ENCODE results near the gene EPHA2. TPM values are rescaled to one million over a fixed set of nuclear protein-coding genes. Genes with fewer than 3 reads are reported as not detected.

The EPHA2 gene
- total RNA-seq, 1 experiment from 2014 or later: 248 TPM

- peaks cover 34% of the 10 kb centered on the region for H3K4me1 Mint-ChIP-seq (ENCODE audit: insufficient read depth, unreplicated experiment)
- intact Hi-C loops (cut with micrococcal nuclease): loop anchor here (5.0 to 10.0 kb wide), 2 partner anchors 32 to 95 kb away; no protein-coding TSS in a partner anchor
Observed at GRCh38 chr1:16149702-16150488, 6.0 kb downstream of the EPHA2 start.

GRCh38 chr1:16149146-16149545 lies 6.7 kb downstream of the EPHA2 start:
- Mint-ChIP-seq H3K27ac (ENCODE audit: low read depth, unreplicated experiment) (no peak overlapping the region), H3K36me3 (ENCODE audit: insufficient read depth, unreplicated experiment) (peaks cover 74% of the 10 kb centered on the region), H3K4me1 (ENCODE audit: insufficient read depth, unreplicated experiment) (peaks cover 41% of the 10 kb centered on the region), H3K9me3 (ENCODE audit: unreplicated experiment) (no peaks in the 10 kb centered on the region), H3K27me3 (ENCODE audit: insufficient read depth, unreplicated experiment) (no peaks in the 10 kb centered on the region), H3K4me3 (ENCODE audit: unreplicated experiment) (no peak overlapping the region)
- intact Hi-C loops (cut with micrococcal nuclease): loop anchor here (5.0 to 10.0 kb wide), 2 partner anchors 33 to 96 kb away; no protein-coding TSS in a partner anchor
- TF ChIP-seq, protein P1, sequence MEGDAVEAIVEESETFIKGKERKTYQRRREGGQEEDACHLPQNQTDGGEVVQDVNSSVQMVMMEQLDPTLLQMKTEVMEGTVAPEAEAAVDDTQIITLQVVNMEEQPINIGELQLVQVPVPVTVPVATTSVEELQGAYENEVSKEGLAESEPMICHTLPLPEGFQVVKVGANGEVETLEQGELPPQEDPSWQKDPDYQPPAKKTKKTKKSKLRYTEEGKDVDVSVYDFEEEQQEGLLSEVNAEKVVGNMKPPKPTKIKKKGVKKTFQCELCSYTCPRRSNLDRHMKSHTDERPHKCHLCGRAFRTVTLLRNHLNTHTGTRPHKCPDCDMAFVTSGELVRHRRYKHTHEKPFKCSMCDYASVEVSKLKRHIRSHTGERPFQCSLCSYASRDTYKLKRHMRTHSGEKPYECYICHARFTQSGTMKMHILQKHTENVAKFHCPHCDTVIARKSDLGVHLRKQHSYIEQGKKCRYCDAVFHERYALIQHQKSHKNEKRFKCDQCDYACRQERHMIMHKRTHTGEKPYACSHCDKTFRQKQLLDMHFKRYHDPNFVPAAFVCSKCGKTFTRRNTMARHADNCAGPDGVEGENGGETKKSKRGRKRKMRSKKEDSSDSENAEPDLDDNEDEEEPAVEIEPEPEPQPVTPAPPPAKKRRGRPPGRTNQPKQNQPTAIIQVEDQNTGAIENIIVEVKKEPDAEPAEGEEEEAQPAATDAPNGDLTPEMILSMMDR (IDR thresholded peaks at IDR 0.05; ENCODE audit: unreplicated experiment): no peak
- no peak for DNase-seq (ENCODE audit: unreplicated experiment)
- BruUV-seq (replicated peaks): no TSS peak
- ChIA-PET POLR2A (interaction anchor here (0.6 to 6.7 kb wide), 3 partner anchors 7 to 26 kb away, joined by 3 to 112 read pairs (median 53); partner anchors contain the start of gene EPHA2), CTCF (interaction anchor here (15.2 kb wide), 1 partner anchor 69 kb away, joined by 156 read pairs; no protein-coding TSS in a partner anchor)

More at GRCh38 chr1:16149702-16150488, 6.0 kb downstream of the EPHA2 start:
- Mint-ChIP-seq H3K27me3 (ENCODE audit: insufficient read depth, unreplicated experiment) (no peaks in the 10 kb centered on the region), H3K4me3 (ENCODE audit: unreplicated experiment) (no peak overlapping the region), H3K36me3 (ENCODE audit: insufficient read depth, unreplicated experiment) (peaks cover 72% of the 10 kb centered on the region), H3K9me3 (ENCODE audit: unreplicated experiment) (no peaks in the 10 kb centered on the region), H3K27ac (ENCODE audit: low read depth, unreplicated experiment) (no peak overlapping the region)
- POLR2A ChIA-PET: interaction anchor here (0.6 to 6.7 kb wide), 7 partner anchors 9 to 195 kb away, joined by 3 to 53 read pairs (median 7); no protein-coding TSS in a partner anchor
- TF ChIP-seq, protein P1 (IDR thresholded peaks at IDR 0.05; ENCODE audit: unreplicated experiment): no peak
- no peak for DNase-seq (ENCODE audit: unreplicated experiment)
- CTCF ChIA-PET: interaction anchor here (15.2 kb wide), 1 partner anchor 69 kb away, joined by 156 read pairs; no protein-coding TSS in a partner anchor
- no TSS peak for BruUV-seq (replicated peaks)

DNA sequence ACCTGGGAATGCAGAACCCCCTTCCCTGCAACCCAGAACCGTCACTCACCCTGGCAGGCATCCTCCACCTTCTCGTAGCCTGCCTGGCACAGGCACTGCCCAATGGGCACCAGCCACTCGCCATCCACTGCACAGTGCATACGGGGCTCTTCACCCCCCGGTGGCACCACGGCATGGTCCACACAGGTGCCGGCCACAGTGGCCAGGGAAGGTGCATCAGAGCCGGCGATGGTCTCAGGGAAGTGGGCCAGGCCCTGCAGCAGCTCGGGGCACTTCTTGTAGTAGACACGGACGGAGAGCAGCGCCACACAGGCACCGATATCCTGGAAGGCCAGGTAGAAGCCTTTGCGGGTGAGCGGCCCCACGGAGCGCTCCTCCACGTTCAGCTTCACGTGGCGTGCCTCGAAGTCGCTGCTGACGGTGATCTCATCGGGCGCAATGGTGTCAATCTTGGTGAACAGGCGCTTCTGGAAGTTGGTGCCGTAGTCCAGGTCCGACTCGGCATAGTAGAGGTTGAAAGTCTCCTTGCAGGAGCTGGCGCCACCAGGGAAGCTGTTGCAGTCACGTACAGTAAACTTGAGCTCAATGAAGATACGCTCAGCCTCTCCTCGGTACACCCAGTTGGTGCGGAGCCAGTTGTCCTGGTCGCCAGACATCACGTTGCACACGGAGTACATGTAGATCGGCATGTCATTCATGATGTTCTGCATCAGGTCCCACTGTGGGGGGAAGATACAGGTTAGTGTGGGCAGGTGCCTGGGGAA lies 7.4 kb downstream of the EPHA2 start:
- no peak for DNase-seq (ENCODE audit: unreplicated experiment)
- H3K27ac Mint-ChIP-seq (ENCODE audit: low read depth, unreplicated experiment): no peak overlapping the region
- TF ChIP-seq, protein P1 (IDR thresholded peaks at IDR 0.05; ENCODE audit: unreplicated experiment): no peak
- BruUV-seq (replicated peaks): TSS peak; percentile 0
- H3K27me3 Mint-ChIP-seq (ENCODE audit: insufficient read depth, unreplicated experiment): no peaks in the 10 kb centered on the region
- H3K4me3 Mint-ChIP-seq (ENCODE audit: unreplicated experiment): no peak overlapping the region
- intact Hi-C loops (cut with micrococcal nuclease): loop anchor here (5.0 to 10.0 kb wide), 2 partner anchors 34 to 96 kb away; no protein-coding TSS in a partner anchor
- no peaks in the 10 kb centered on the region for H3K9me3 Mint-ChIP-seq (ENCODE audit: unreplicated experiment)
- peaks cover 79% of the 10 kb centered on the region for H3K36me3 Mint-ChIP-seq (ENCODE audit: insufficient read depth, unreplicated experiment)
- CTCF ChIA-PET: interaction anchor here (15.2 kb wide), 1 partner anchor 68 kb away, joined by 156 read pairs; no protein-coding TSS in a partner anchor
- H3K4me1 Mint-ChIP-seq (ENCODE audit: insufficient read depth, unreplicated experiment): peaks cover 47% of the 10 kb centered on the region
- POLR2A ChIA-PET: interaction anchor here (0.6 to 6.7 kb wide), 5 partner anchors 7 to 88 kb away, joined by 3 to 112 read pairs (median 6); partner anchors contain the start of genes CPLANE2 and EPHA2

Data from MCF 10A (cell line).